Adipose tissue (tissue), 3 donors: ENCODE measurements around the gene ZNF93. TPM values are rescaled to one million over a fixed set of nuclear protein-coding genes. Genes with fewer than 3 reads are reported as not detected.
"Not testable (repeated sequence)": the region's sequence is repeated elsewhere in the genome, so short reads cannot be mapped to it uniquely, and the experiment has no call there.

Experiments used
- H3K27ac ChIP-seq: one replicate; pipeline ENCODE4 v1.5.1; 2013; ENCODE audit warnings: low read depth, low read length
- WGBS, 3 donors: extraction: QIAGEN DNeasy Blood & Tissue Kit; methylation state at CpG; one replicate each; pipeline ENCODE4 v1.1.7; 2013; 5-methylcytosine and 5-hydroxymethylcytosine counted together
- polyA plus RNA-seq, 3 donors: library from polyadenylated mRNA; stranded (reverse); fragments of 200-250 nt; gene quantifications; one replicate each; pipeline ENCODE4 v1.2.3, GENCODE V29; 2013
- donor health status: healthy with polysubstance abuse.
- donor health status: Bipolar disorder and iron deficiency.
- donor health status: healthy.

Gene ZNF93
- polyA plus RNA-seq: 1 to 10 TPM; 1.3 to 5.0 (median 1.7) TPM

GRCh38 chr19:19900729-19901444 is at the start of gene ZNF93:
Gene ZNF93, plus strand, starts transcription at chr19:19900946. Its CDS starts 143 bp downstream, at chr19:19901089.
- H3K27ac ChIP-seq: no peak within 1 kb of the TSS
- WGBS, 3 donors: 0% methylated on average over 35 of the region's 35 CpGs

- not testable (repeated sequence) for H3K27ac ChIP-seq
- WGBS, 3 donors: 62 to 74% (median 69%) methylated on average over 2 of the region's 2 CpGs
Observed at GRCh38 chr19:19851740-19852139, 49.0 kb upstream of the ZNF93 start.

- no peak overlapping the region for H3K27ac ChIP-seq
- 83 to 94% (median 92%) methylated on average over 2 of the region's 2 CpGs for WGBS, 3 donors
Observed at GRCh38 chr19:19858751-19859150, 42.0 kb upstream of the ZNF93 start.

- WGBS, 3 donors: 16 to 17% (median 16%) methylated on average over 29 of the region's 29 CpGs
- H3K27ac ChIP-seq: no peak overlapping the region
Observed at GRCh38 chr19:19860756-19861390, 39.9 kb upstream of the ZNF93 start.

GRCh38 chr19:19865750-19866610 is 34.8 kb upstream of the ZNF93 start, which contains the start of gene ZNF253:
Gene ZNF253, plus strand, starts transcription at chr19:19865882. Its CDS starts 115 bp downstream, at chr19:19865997.
- WGBS, 3 donors: 0 to 1% (median 1%) methylated on average over 42 to 43 of the region's 43 CpGs
- no peak within 1 kb of the TSS for H3K27ac ChIP-seq

GRCh38 chr19:19866611-19867248 is 34.0 kb upstream of the ZNF93 start:
- no peak overlapping the region for H3K27ac ChIP-seq
- WGBS, 3 donors: 2 to 7% (median 4%) methylated on average over 23 of the region's 23 CpGs

GRCh38 chr19:19870086-19870485 is 30.7 kb upstream of the ZNF93 start:
- WGBS, 3 donors: 92 to 95% (median 95%) methylated on average over 5 of the region's 5 CpGs
- H3K27ac ChIP-seq: not testable (repeated sequence)

- 84 to 95% (median 90%) methylated on average over 3 of the region's 3 CpGs for WGBS, 3 donors
- no peak overlapping the region for H3K27ac ChIP-seq
Observed at GRCh38 chr19:19871932-19872331, 28.8 kb upstream of the ZNF93 start.

- H3K27ac ChIP-seq: no peak overlapping the region
Observed at GRCh38 chr19:19873381-19873780, 27.4 kb upstream of the ZNF93 start.

- 60 to 71% (median 68%) methylated on average over 4 of the region's 4 CpGs for WGBS, 3 donors
Observed at GRCh38 chr19:19877724-19878123, 23.0 kb upstream of the ZNF93 start.

GRCh38 chr19:19884583-19884982 is 16.2 kb upstream of the ZNF93 start:
- H3K27ac ChIP-seq: no peak overlapping the region
- WGBS, 3 donors: 93 to 95% (median 95%) methylated on average over 1 of the region's 1 CpG

More at GRCh38 chr19:19877724-19878123, 23.0 kb upstream of the ZNF93 start:
- H3K27ac ChIP-seq: no peak overlapping the region

GRCh38 chr19:19892055-19892941 is 8.4 kb upstream of the ZNF93 start:
- not testable (repeated sequence) for H3K27ac ChIP-seq
- 97 to 98% (median 97%) methylated on average over 3 of the region's 3 CpGs for WGBS, 3 donors

- WGBS, 3 donors: 0 to 1% (median 0%) methylated on average over 9 of the region's 9 CpGs
- no peak overlapping the region for H3K27ac ChIP-seq
Observed at GRCh38 chr19:19900139-19900728, 512 bp upstream of the ZNF93 start.

GRCh38 chr19:19907551-19907950 is 6.8 kb downstream of the ZNF93 start:
- H3K27ac ChIP-seq: not testable (repeated sequence)
- WGBS, 3 donors: 75 to 87% (median 85%) methylated on average over 3 of the region's 3 CpGs

- WGBS, 3 donors: 91 to 96% (median 91%) methylated on average over 2 of the region's 2 CpGs
- H3K27ac ChIP-seq: no peak overlapping the region
Observed at GRCh38 chr19:19909654-19910053, 8.9 kb downstream of the ZNF93 start.

GRCh38 chr19:19911150-19911549 is 10.4 kb downstream of the ZNF93 start:
- 57 to 84% (median 82%) methylated on average over 1 of the region's 1 CpG for WGBS, 3 donors
- H3K27ac ChIP-seq: no peak overlapping the region

GRCh38 chr19:19914596-19914995 is 13.8 kb downstream of the ZNF93 start:
- H3K27ac ChIP-seq: no peak overlapping the region
- 72 to 92% (median 89%) methylated on average over 3 of the region's 3 CpGs for WGBS, 3 donors
